Body of pancreas (tissue), 4 donors: ENCODE data around the gene MAD2L2. TPM values are rescaled to one million over a fixed set of nuclear protein-coding genes. Genes with fewer than 3 reads are reported as not detected.

Source experiments
- ATAC-seq: fragments of 150-250 bp; one replicate; pipeline ENCODE4 v1.9.1; 2016
- DNase-seq, 4 donors: peaks; one replicate each; pipeline ENCODE4 v3.0.0-alpha.2; 2019
- H3K27ac ChIP-seq, 4 donors: fragments of 200-600 bp; sonication (generic); 1 replicate in 3 of 4; 2 replicates in 1 of 4; pipeline versions ENCODE4 v1.5.1 to v1.6.1; 2016 to 2019; ENCODE audit warnings: mild to moderate bottlenecking in 1 of 4, mixed read lengths in 1 of 4, moderate library complexity in 1 of 4
- H3K27me3 ChIP-seq, 2 donors: fragments of 200-600 bp; sonication (generic); one replicate each; pipeline ENCODE4 v1.6.0; 2016; ENCODE audit warnings: mild to moderate bottlenecking in 1 of 2
- H3K36me3 ChIP-seq, 2 donors: fragments of 200-600 bp; sonication (generic); replicated peaks in 1 of 2; 2 replicates each; pipeline ENCODE4 v1.5.1; 2016; ENCODE audit warnings: low read depth in 2 of 2; ENCODE audit not compliant: insufficient read depth in 1 of 2
- H3K4me1 ChIP-seq: fragments of 200-600 bp; sonication (generic); one replicate; pipeline ENCODE4 v1.6.0; 2016
- H3K4me3 ChIP-seq, 2 donors: fragments of 200-600 bp; sonication (generic); 1 replicate in 1 of 2; 2 replicates in 1 of 2; pipeline ENCODE4 v1.5.1; 2016 to 2019
- H3K9me3 ChIP-seq, 3 donors: fragments of 200-600 bp; sonication (generic); 1 replicate in 2 of 3; 2 replicates in 1 of 3; pipeline ENCODE4 v1.5.1; 2016
- POLR2A ChIP-seq, 3 donors: fragments of 450-650 bp; IDR thresholded peaks; one replicate each; pipeline ENCODE4 v1.6.1; 2016; ENCODE audit warnings: antibody characterized with exemption in 3 of 3, mild to moderate bottlenecking in 2 of 3
- WGBS, 2 donors: methylation state at CpG; one replicate each; pipeline ENCODE4 v1.1.5; 2017; 5-methylcytosine and 5-hydroxymethylcytosine counted together
- intact Hi-C: fragments of 100-400 bp; cut with DNase I; formaldehyde crosslinking; loops from one replicate; pipeline ENCODE4 v1.15.1; 2023
- total RNA-seq, 2 donors: library from RNA; depleted of rRNA; stranded (reverse); fragments of >200 nt; gene quantifications; one replicate each; pipeline ENCODE4 v1.1.0, GENCODE V29; 2016
- TF ChIP-seq, protein P1 (sequence below), 7 experiments: fragments of 450-650 bp in 4 of 7; fragments of 200-600 bp in 3 of 7; sonication (generic) in 3 of 7; IDR thresholded peaks; one replicate each; pipeline ENCODE4 v1.5.1; 2016 to 2019; ENCODE audit warnings: antibody characterized with exemption in 7 of 7

MAD2L2 gene
- total RNA-seq, 2 donors from 2014 or later = 6.9 to 31.6 TPM

DNA sequence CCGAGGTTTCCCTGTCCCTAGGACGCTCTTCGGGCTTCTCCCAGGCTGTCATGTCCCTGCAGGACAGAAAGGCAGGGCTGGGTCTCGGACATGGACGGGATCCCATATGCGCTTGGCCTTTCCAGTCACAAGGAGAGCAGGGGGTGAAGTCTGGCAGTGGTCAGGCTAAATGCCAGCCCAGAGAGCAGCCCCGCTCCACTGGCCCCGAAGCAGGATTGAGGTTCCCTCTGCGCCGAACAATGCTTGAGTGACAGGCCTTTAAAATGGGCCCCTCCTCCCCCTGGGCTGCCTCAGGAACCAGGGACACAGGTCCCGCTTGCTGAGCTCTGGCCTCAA, 23.2 kb upstream of the MAD2L2 start:
- no peak for TF ChIP-seq POLR2A (IDR thresholded peaks at IDR 0.05)
- TF ChIP-seq, protein P1, sequence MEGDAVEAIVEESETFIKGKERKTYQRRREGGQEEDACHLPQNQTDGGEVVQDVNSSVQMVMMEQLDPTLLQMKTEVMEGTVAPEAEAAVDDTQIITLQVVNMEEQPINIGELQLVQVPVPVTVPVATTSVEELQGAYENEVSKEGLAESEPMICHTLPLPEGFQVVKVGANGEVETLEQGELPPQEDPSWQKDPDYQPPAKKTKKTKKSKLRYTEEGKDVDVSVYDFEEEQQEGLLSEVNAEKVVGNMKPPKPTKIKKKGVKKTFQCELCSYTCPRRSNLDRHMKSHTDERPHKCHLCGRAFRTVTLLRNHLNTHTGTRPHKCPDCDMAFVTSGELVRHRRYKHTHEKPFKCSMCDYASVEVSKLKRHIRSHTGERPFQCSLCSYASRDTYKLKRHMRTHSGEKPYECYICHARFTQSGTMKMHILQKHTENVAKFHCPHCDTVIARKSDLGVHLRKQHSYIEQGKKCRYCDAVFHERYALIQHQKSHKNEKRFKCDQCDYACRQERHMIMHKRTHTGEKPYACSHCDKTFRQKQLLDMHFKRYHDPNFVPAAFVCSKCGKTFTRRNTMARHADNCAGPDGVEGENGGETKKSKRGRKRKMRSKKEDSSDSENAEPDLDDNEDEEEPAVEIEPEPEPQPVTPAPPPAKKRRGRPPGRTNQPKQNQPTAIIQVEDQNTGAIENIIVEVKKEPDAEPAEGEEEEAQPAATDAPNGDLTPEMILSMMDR (IDR thresholded peaks at IDR 0.05) = no peak
- Histone ChIP-seq H3K36me3 (no peaks in the 10 kb centered on the region), H3K27ac (no peak overlapping the region), H3K4me3 (no peak overlapping the region), H3K4me1 (peaks cover 10% of the 10 kb centered on the region), H3K9me3 (no peaks in the 10 kb centered on the region), H3K27me3 (peaks cover 0 to 6% of the 10 kb centered on the region in 2 donors)
- intact Hi-C loops = no loop called here
- WGBS, 2 donors = 70% methylated on average over 6 to 11 of the region's 11 CpGs
- no peak for ATAC-seq
- DNase-seq = no peak

- WGBS, 2 donors = 54 to 69% methylated on average over 6 to 8 of the region's 8 CpGs
- no peak for ATAC-seq
- intact Hi-C loops = no loop called here
- H3K36me3 ChIP-seq = no peaks in the 10 kb centered on the region
- H3K9me3 ChIP-seq = no peaks in the 10 kb centered on the region
- TF ChIP-seq, protein P1 (IDR thresholded peaks at IDR 0.05) = no peak
- no peak for TF ChIP-seq POLR2A (IDR thresholded peaks at IDR 0.05)
- no peak overlapping the region for H3K27ac ChIP-seq
- H3K4me1 ChIP-seq = peaks cover 10% of the 10 kb centered on the region
- H3K4me3 ChIP-seq = no peak overlapping the region
- DNase-seq = no peak
- H3K27me3 ChIP-seq = peaks cover 0 to 6% of the 10 kb centered on the region in 2 donors
Measured at GRCh38 chr1:11703357-11704193, 22.6 kb upstream of the MAD2L2 start.

GRCh38 chr1:11701981-11702803, 21.2 kb upstream of the MAD2L2 start:
- Histone ChIP-seq H3K27me3 (peaks cover 0 to 6% of the 10 kb centered on the region in 2 donors), H3K9me3 (no peaks in the 10 kb centered on the region), H3K36me3 (no peaks in the 10 kb centered on the region), H3K27ac (no peak overlapping the region), H3K4me3 (no peak overlapping the region), H3K4me1 (no peaks in the 10 kb centered on the region)
- DNase-seq (no peak), ATAC-seq (no peak)
- intact Hi-C loops = no loop called here
- no peak for TF ChIP-seq POLR2A (IDR thresholded peaks at IDR 0.05)
- TF ChIP-seq, protein P1 (IDR thresholded peaks at IDR 0.05) = no peak
- 66 to 73% methylated on average over 15 of the region's 15 CpGs for WGBS, 2 donors

GRCh38 chr1:11701551-11701961, 20.6 kb upstream of the MAD2L2 start:
- DNase-seq (no peak), ATAC-seq (no peak)
- no peaks in the 10 kb centered on the region for H3K4me1 ChIP-seq
- 39 to 48% methylated on average over 6 to 15 of the region's 15 CpGs for WGBS, 2 donors
- no peaks in the 10 kb centered on the region for H3K9me3 ChIP-seq
- intact Hi-C loops = no loop called here
- no peak for TF ChIP-seq POLR2A (IDR thresholded peaks at IDR 0.05)
- TF ChIP-seq, protein P1 (IDR thresholded peaks at IDR 0.05) = no peak
- peaks cover 0 to 6% of the 10 kb centered on the region in 2 donors for H3K27me3 ChIP-seq
- H3K27ac ChIP-seq = no peak overlapping the region
- no peaks in the 10 kb centered on the region for H3K36me3 ChIP-seq
- no peak overlapping the region for H3K4me3 ChIP-seq
